ENCODE measurements around the gene SPTLC3. TPM values are rescaled to one million over a fixed set of nuclear protein-coding genes. Genes with fewer than 3 reads are reported as not detected.

The SPTLC3 gene
- total and polyA plus RNA-seq, 2 experiments from 2014 or later: 36.3 to 47.6 TPM

DNA sequence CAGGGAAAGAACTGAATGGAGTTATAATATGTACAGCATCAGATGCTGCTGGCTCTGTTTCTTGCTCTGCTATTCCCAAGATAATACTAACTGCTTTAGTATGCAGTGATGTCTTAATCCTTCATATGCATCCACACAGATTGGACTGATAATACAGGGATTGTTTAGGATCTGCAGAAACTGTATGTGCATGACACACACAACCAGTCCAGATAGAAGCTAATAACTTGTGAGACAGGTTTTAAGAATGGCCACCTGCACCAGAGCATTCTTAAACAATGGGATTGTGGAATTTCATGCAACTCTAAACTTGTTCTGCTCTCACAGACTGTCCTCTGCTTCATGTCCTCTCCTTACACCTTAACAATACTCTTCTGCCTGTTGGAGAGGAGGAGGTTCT, 90.9 kb downstream of the SPTLC3 start:
- no peaks in the 10 kb centered on the region for H3K9me2 ChIP-seq (replicated peaks; ENCODE audit: insufficient read depth)
- peaks cover 48% of the 10 kb centered on the region for H3K4me1 ChIP-seq (ENCODE audit: insufficient read depth)
- H3K27me3 ChIP-seq: no peaks in the 10 kb centered on the region
- H4K20me1 ChIP-seq (ENCODE audit: insufficient read depth, poor library complexity, severe bottlenecking): no peaks in the 10 kb centered on the region
- no peak for DNase-seq (ENCODE audit: low spot score)
- no peaks in the 10 kb centered on the region for H3K79me2 ChIP-seq
- H3K4me3 ChIP-seq: no peak overlapping the region
- H3K27ac ChIP-seq: peak overlapping the region; percentile 39
- no peak overlapping the region for H2AFZ ChIP-seq
- no peaks in the 10 kb centered on the region for H3K36me3 ChIP-seq (replicated peaks; ENCODE audit: insufficient read depth, low read depth)
- no peak overlapping the region for H3K4me2 ChIP-seq
- no peak for TF ChIP-seq EZH2phosphoT487 (IDR thresholded peaks at IDR 0.05; ENCODE audit: low read depth, severe bottlenecking, unreplicated experiment)
- TF ChIP-seq EZH2 (IDR thresholded peaks at IDR 0.05; ENCODE audit: borderline replicate concordance): no peak
- TF ChIP-seq, protein P1, sequence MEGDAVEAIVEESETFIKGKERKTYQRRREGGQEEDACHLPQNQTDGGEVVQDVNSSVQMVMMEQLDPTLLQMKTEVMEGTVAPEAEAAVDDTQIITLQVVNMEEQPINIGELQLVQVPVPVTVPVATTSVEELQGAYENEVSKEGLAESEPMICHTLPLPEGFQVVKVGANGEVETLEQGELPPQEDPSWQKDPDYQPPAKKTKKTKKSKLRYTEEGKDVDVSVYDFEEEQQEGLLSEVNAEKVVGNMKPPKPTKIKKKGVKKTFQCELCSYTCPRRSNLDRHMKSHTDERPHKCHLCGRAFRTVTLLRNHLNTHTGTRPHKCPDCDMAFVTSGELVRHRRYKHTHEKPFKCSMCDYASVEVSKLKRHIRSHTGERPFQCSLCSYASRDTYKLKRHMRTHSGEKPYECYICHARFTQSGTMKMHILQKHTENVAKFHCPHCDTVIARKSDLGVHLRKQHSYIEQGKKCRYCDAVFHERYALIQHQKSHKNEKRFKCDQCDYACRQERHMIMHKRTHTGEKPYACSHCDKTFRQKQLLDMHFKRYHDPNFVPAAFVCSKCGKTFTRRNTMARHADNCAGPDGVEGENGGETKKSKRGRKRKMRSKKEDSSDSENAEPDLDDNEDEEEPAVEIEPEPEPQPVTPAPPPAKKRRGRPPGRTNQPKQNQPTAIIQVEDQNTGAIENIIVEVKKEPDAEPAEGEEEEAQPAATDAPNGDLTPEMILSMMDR (IDR thresholded peaks at IDR 0.05; ENCODE audit: poor library complexity): no peak
- no peaks in the 10 kb centered on the region for H3K9me3 ChIP-seq (ENCODE audit: low read depth)

DNA sequence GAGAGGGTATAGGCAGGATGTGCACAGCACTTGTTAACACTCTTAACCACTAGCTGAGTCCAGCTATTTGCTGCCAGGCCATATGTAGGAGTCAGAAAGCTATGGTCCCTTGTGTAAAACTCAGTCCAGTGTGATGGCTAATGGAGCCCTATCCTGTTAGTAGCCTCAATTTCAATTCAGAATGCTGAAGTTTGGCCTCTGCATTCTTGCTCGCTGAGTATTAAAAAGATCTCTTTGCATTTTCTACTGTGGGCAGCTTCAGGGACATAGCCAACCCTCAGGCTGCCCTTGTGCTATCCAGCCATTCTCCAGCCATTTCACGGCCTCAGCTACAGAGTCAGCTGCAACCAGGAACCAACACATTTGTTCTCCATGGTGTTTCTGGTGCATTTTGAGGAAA, 92.5 kb downstream of the SPTLC3 start:
- 86% methylated on average over 2 of the region's 2 CpGs for WGBS (ENCODE audit: low lambda C conversion rate, missing lambda C conversion rate)
- Histone ChIP-seq H3K4me1 (ENCODE audit: insufficient read depth) (peaks cover 48% of the 10 kb centered on the region), H3K27ac (no peak overlapping the region), H4K20me1 (ENCODE audit: insufficient read depth, poor library complexity, severe bottlenecking) (no peaks in the 10 kb centered on the region), H3K4me2 (peak overlapping the region; percentile 5), H3K9me3 (ENCODE audit: low read depth) (no peaks in the 10 kb centered on the region), H3K36me3 (replicated peaks; ENCODE audit: insufficient read depth, low read depth) (no peaks in the 10 kb centered on the region), H3K79me2 (no peaks in the 10 kb centered on the region), H2AFZ (no peak overlapping the region), H3K27me3 (no peaks in the 10 kb centered on the region), H3K9me2 (replicated peaks; ENCODE audit: insufficient read depth) (no peaks in the 10 kb centered on the region), H3K4me3 (no peak overlapping the region)
- TF ChIP-seq, protein P1 (IDR thresholded peaks at IDR 0.05; ENCODE audit: poor library complexity): no peak
- TF ChIP-seq EZH2 (IDR thresholded peaks at IDR 0.05; ENCODE audit: borderline replicate concordance) (no peak), EZH2phosphoT487 (IDR thresholded peaks at IDR 0.05; ENCODE audit: low read depth, severe bottlenecking, unreplicated experiment) (no peak)
- no peak for DNase-seq (ENCODE audit: low spot score)

DNA sequence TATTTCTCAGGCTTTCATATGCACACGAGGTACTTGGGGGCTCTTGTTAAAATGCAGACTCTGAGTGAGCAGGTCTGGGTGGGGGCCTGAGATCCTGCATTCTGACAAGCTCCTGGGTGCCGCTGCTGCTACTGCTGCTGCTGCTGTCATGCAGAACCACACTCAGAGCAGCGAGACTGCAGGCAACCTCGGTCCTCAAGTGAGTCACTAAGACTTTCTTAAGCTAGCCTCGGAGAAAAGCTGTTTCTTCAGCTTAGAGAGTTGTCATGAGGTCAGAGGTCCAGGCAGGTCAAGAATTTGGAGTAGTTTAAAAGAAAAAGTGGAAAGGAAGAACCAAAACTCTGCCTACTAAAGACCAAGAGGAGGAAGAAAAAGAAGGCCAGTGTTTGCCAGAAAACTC, 92.9 kb downstream of the SPTLC3 start:
- no peaks in the 10 kb centered on the region for H3K27me3 ChIP-seq
- 57% methylated on average over 5 of the region's 5 CpGs for WGBS (ENCODE audit: low lambda C conversion rate, missing lambda C conversion rate)
- peak overlapping the region; percentile 6 for H3K27ac ChIP-seq
- no peaks in the 10 kb centered on the region for H3K9me3 ChIP-seq (ENCODE audit: low read depth)
- DNase-seq (ENCODE audit: low spot score): peak; percentile 58
- H3K36me3 ChIP-seq (replicated peaks; ENCODE audit: insufficient read depth, low read depth): no peaks in the 10 kb centered on the region
- peaks cover 48% of the 10 kb centered on the region for H3K4me1 ChIP-seq (ENCODE audit: insufficient read depth)
- H4K20me1 ChIP-seq (ENCODE audit: insufficient read depth, poor library complexity, severe bottlenecking): no peaks in the 10 kb centered on the region
- H3K4me3 ChIP-seq: no peak overlapping the region
- TF ChIP-seq EZH2phosphoT487 (IDR thresholded peaks at IDR 0.05; ENCODE audit: low read depth, severe bottlenecking, unreplicated experiment) (no peak), EZH2 (IDR thresholded peaks at IDR 0.05; ENCODE audit: borderline replicate concordance) (no peak)
- TF ChIP-seq, protein P1 (IDR thresholded peaks at IDR 0.05; ENCODE audit: poor library complexity): no peak
- H3K9me2 ChIP-seq (replicated peaks; ENCODE audit: insufficient read depth): no peaks in the 10 kb centered on the region
- H2AFZ ChIP-seq: no peak overlapping the region
- no peaks in the 10 kb centered on the region for H3K79me2 ChIP-seq
- H3K4me2 ChIP-seq: peak overlapping the region; percentile 5

DNA sequence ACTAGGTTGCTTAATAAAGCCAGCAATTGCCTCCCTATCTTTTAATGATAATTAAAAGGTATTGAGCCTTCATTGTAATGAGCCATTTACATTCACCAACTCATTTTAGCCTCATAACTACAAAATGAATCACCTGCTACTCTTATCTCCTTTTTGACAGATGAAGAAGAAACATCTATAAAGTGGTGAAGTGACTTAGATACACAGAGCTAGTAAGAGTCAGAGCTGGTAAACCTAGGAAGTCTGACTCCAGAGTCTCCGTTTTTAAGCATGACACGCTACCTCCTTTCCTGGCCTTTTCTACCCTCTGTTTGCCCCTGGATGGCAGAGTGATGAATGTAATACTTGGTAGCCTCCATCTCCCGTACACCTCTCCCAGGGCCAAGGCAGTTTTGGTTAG, 93.5 kb downstream of the SPTLC3 start:
- Histone ChIP-seq H2AFZ (no peak overlapping the region), H3K27me3 (no peaks in the 10 kb centered on the region), H3K27ac (peak overlapping the region; percentile 42), H3K4me3 (no peak overlapping the region), H4K20me1 (ENCODE audit: insufficient read depth, poor library complexity, severe bottlenecking) (no peaks in the 10 kb centered on the region), H3K4me2 (peak overlapping the region; percentile 5), H3K36me3 (replicated peaks; ENCODE audit: insufficient read depth, low read depth) (no peaks in the 10 kb centered on the region), H3K4me1 (ENCODE audit: insufficient read depth) (peaks cover 48% of the 10 kb centered on the region), H3K79me2 (no peaks in the 10 kb centered on the region), H3K9me2 (replicated peaks; ENCODE audit: insufficient read depth) (no peaks in the 10 kb centered on the region), H3K9me3 (ENCODE audit: low read depth) (no peaks in the 10 kb centered on the region)
- TF ChIP-seq EZH2 (IDR thresholded peaks at IDR 0.05; ENCODE audit: borderline replicate concordance) (no peak), EZH2phosphoT487 (IDR thresholded peaks at IDR 0.05; ENCODE audit: low read depth, severe bottlenecking, unreplicated experiment) (no peak)
- TF ChIP-seq, protein P1 (IDR thresholded peaks at IDR 0.05; ENCODE audit: poor library complexity): no peak
- DNase-seq (ENCODE audit: low spot score): no peak
- 65% methylated on average over 3 of the region's 3 CpGs for WGBS (ENCODE audit: low lambda C conversion rate, missing lambda C conversion rate)
